IPS-20b (cell line): ENCODE measurements around the gene CHST3.

Source experiments
- H3K27ac ChIP-seq: one replicate; pipeline ENCODE4 v1.5.1; 2013; ENCODE audit warnings: low read length
- H3K27me3 ChIP-seq: 2 replicates; pipeline ENCODE4 v1.6.1; 2013; ENCODE audit warnings: mild to moderate bottlenecking, low read length, inconsistent platforms; ENCODE audit not compliant: insufficient read depth
- H3K36me3 ChIP-seq: 2 replicates; pipeline ENCODE4 v1.6.1; 2013; ENCODE audit warnings: low read depth, mild to moderate bottlenecking, inconsistent platforms, low read length, moderate library complexity; ENCODE audit not compliant: insufficient read depth
- H3K4me1 ChIP-seq: 2 replicates; pipeline ENCODE4 v1.6.1; 2013; ENCODE audit warnings: mild to moderate bottlenecking, control low read depth, inconsistent platforms, low read length, moderate library complexity; ENCODE audit not compliant: insufficient read depth
- H3K4me3 ChIP-seq: 2 replicates; pipeline ENCODE4 v1.5.1; 2013; ENCODE audit warnings: mild to moderate bottlenecking, low read length, inconsistent platforms
- H3K9ac ChIP-seq: 2 replicates; pipeline ENCODE4 v1.6.1; 2013; ENCODE audit warnings: low read depth, mild to moderate bottlenecking, inconsistent platforms, low read length, moderate library complexity
- H3K9me3 ChIP-seq: 2 replicates; pipeline ENCODE4 v1.6.1; 2013; ENCODE audit warnings: mild to moderate bottlenecking, low read depth, low read length, inconsistent platforms; ENCODE audit not compliant: insufficient read depth

Gene CHST3

GRCh38 chr10:72034761-72035160, 70.6 kb downstream of the CHST3 start:
- Histone ChIP-seq H3K9ac (no peak overlapping the region), H3K4me1 (0 out of 2 replicates have a peak, but pooled peaks cover 7% of the 10 kb centered on the region), H3K9me3 (no peaks in the 10 kb centered on the region), H3K36me3 (no peaks in the 10 kb centered on the region), H3K4me3 (no peak overlapping the region), H3K27me3 (no peaks in the 10 kb centered on the region), H3K27ac (no peak overlapping the region)

GRCh38 chr10:72035252-72035887, 71.2 kb downstream of the CHST3 start:
- H3K9me3 ChIP-seq, result no peaks in the 10 kb centered on the region

GRCh38 chr10:72037266-72037665, 73.1 kb downstream of the CHST3 start:
- H3K4me3 ChIP-seq, result no peak overlapping the region
- H3K27me3 ChIP-seq, result no peaks in the 10 kb centered on the region
- H3K9me3 ChIP-seq, result no peaks in the 10 kb centered on the region
- H3K36me3 ChIP-seq, result no peaks in the 10 kb centered on the region
- no peak overlapping the region for H3K9ac ChIP-seq
- H3K4me1 ChIP-seq, result 0 out of 2 replicates have a peak, but pooled peaks cover 7% of the 10 kb centered on the region
- no peak overlapping the region for H3K27ac ChIP-seq

More at GRCh38 chr10:72035252-72035887, 71.2 kb downstream of the CHST3 start:
- H3K27ac ChIP-seq, result no peak overlapping the region
- 0 out of 2 replicates have a peak, but pooled peaks cover 7% of the 10 kb centered on the region for H3K4me1 ChIP-seq
- H3K9ac ChIP-seq, result no peak overlapping the region
- H3K36me3 ChIP-seq, result no peaks in the 10 kb centered on the region
- no peak overlapping the region for H3K4me3 ChIP-seq
- H3K27me3 ChIP-seq, result no peaks in the 10 kb centered on the region

- H3K27ac ChIP-seq, result no peak overlapping the region
- no peaks in the 10 kb centered on the region for H3K36me3 ChIP-seq
- no peak overlapping the region for H3K9ac ChIP-seq
- H3K4me3 ChIP-seq, result no peak overlapping the region
- peaks cover 7% of the 10 kb centered on the region; the same call in 1 of the 2 replicates for H3K4me1 ChIP-seq
- no peaks in the 10 kb centered on the region for H3K27me3 ChIP-seq
- no peaks in the 10 kb centered on the region for H3K9me3 ChIP-seq
Observed at GRCh38 chr10:72037811-72038210, 73.6 kb downstream of the CHST3 start.

- Histone ChIP-seq H3K4me1 (peaks cover 11% of the 10 kb centered on the region; the same call in 1 of the 2 replicates), H3K27ac (no peak overlapping the region), H3K9me3 (no peaks in the 10 kb centered on the region), H3K9ac (no peak overlapping the region), H3K27me3 (no peaks in the 10 kb centered on the region), H3K4me3 (no peak overlapping the region), H3K36me3 (no peaks in the 10 kb centered on the region)
Observed at GRCh38 chr10:72038458-72039001, 74.3 kb downstream of the CHST3 start.

GRCh38 chr10:72039377-72039776, 75.2 kb downstream of the CHST3 start:
- no peaks in the 10 kb centered on the region for H3K27me3 ChIP-seq
- no peak overlapping the region for H3K27ac ChIP-seq
- no peak overlapping the region for H3K9ac ChIP-seq

GRCh38 chr10:72041491-72041890, 77.3 kb downstream of the CHST3 start:
- H3K9ac ChIP-seq, result no peak overlapping the region
- H3K27me3 ChIP-seq, result no peaks in the 10 kb centered on the region
- H3K4me3 ChIP-seq, result no peak overlapping the region
- no peak overlapping the region for H3K27ac ChIP-seq
- no peaks in the 10 kb centered on the region for H3K9me3 ChIP-seq
- H3K36me3 ChIP-seq, result no peaks in the 10 kb centered on the region
- peaks cover 11% of the 10 kb centered on the region; the same call in 1 of the 2 replicates for H3K4me1 ChIP-seq

More at GRCh38 chr10:72039377-72039776, 75.2 kb downstream of the CHST3 start:
- H3K4me3 ChIP-seq, result no peak overlapping the region
- no peaks in the 10 kb centered on the region for H3K36me3 ChIP-seq
- no peaks in the 10 kb centered on the region for H3K9me3 ChIP-seq
- H3K4me1 ChIP-seq, result peaks cover 11% of the 10 kb centered on the region; the same call in 1 of the 2 replicates

GRCh38 chr10:72043016-72043834, 79.0 kb downstream of the CHST3 start:
- peaks cover 6% of the 10 kb centered on the region for H3K4me1 ChIP-seq
- no peaks in the 10 kb centered on the region for H3K36me3 ChIP-seq
- no peak overlapping the region for H3K27ac ChIP-seq
- no peaks in the 10 kb centered on the region for H3K9me3 ChIP-seq
- H3K4me3 ChIP-seq, result no peak overlapping the region
- H3K9ac ChIP-seq, result no peak overlapping the region
- no peaks in the 10 kb centered on the region for H3K27me3 ChIP-seq

GRCh38 chr10:72044417-72045041, 80.3 kb downstream of the CHST3 start:
- H3K27ac ChIP-seq, result no peak overlapping the region
- H3K36me3 ChIP-seq, result no peaks in the 10 kb centered on the region
- no peak overlapping the region; the same call in 1 of the 2 replicates for H3K9ac ChIP-seq
- H3K4me1 ChIP-seq, result peaks cover 7% of the 10 kb centered on the region
- no peaks in the 10 kb centered on the region for H3K27me3 ChIP-seq
- no peaks in the 10 kb centered on the region for H3K9me3 ChIP-seq
- H3K4me3 ChIP-seq, result no peak overlapping the region

GRCh38 chr10:72045586-72045985, 81.4 kb downstream of the CHST3 start:
- Histone ChIP-seq H3K4me1 (peaks cover 7% of the 10 kb centered on the region), H3K27ac (no peak overlapping the region), H3K36me3 (no peaks in the 10 kb centered on the region), H3K9me3 (no peaks in the 10 kb centered on the region), H3K27me3 (no peaks in the 10 kb centered on the region), H3K4me3 (no peak overlapping the region), H3K9ac (no peak overlapping the region)

GRCh38 chr10:72048450-72049124, 84.4 kb downstream of the CHST3 start:
- Histone ChIP-seq H3K9ac (no peak overlapping the region), H3K27me3 (no peaks in the 10 kb centered on the region), H3K27ac (no peak overlapping the region), H3K4me3 (no peak overlapping the region), H3K4me1 (peaks cover 2% of the 10 kb centered on the region; the same call in 1 of the 2 replicates), H3K36me3 (no peaks in the 10 kb centered on the region), H3K9me3 (no peaks in the 10 kb centered on the region)
